ENCODE data around the gene WNT3. TPM values are rescaled to one million over a fixed set of nuclear protein-coding genes. Genes with fewer than 3 reads are reported as not detected.
A peak's percentile ranks its signal among the peaks of the same experiment; 100 is the strongest.
"Not testable (repeated sequence)": the region's sequence is repeated elsewhere in the genome, so short reads cannot be mapped to it uniquely, and the experiment has no call there.

WNT3 gene
- total and polyA plus RNA-seq, 8 donors = 1.7 to 3.0 (median 2.4) TPM

DNA sequence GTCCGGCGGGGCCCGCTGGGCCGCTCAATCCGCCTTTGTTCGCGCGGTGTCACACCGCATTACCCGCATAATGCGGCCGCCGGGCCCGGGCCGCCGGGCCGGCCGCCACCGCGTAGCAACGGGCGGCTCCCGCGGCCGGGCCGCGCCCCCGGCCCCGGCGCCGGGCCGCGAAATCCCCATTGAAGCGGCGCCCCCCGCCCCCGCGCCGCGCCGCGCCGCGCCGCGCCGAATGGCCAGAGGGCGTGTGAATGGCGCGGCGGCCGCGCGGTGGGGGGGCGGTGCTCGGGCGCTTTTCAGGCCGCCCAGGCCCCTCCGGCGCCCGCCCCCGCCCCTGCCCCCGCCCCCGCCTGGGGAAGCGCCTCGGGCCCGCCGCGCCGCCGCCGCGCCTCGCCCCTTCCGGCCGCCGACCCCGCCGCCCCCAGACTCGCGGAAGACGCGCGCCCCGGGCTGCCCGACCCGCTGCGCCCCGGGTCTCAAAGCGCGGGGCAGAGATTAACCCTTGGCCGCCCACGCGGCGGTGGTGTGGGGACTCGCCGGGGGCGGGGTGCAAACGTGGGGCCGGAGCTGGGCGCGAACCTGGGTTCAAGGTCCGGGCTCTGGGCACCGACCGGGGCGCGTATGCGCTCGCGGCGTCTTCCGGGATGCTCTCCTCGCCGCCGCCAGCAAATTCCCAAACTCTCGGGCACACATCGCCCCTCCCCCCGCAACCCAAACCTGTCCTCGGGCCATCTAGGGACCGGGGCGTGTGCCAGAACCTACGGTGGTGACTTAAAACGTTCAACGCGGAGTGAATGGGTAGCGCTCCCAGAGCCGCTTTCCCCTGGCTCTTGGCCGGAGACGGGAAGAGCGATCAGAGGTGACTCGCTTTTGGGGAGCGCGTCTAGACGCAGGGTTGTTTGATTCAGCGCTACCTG, 46.7 kb downstream of the WNT3 start:
- intact Hi-C loops (cut with DNase I) = no loop called here
- TF ChIP-seq, protein P1, sequence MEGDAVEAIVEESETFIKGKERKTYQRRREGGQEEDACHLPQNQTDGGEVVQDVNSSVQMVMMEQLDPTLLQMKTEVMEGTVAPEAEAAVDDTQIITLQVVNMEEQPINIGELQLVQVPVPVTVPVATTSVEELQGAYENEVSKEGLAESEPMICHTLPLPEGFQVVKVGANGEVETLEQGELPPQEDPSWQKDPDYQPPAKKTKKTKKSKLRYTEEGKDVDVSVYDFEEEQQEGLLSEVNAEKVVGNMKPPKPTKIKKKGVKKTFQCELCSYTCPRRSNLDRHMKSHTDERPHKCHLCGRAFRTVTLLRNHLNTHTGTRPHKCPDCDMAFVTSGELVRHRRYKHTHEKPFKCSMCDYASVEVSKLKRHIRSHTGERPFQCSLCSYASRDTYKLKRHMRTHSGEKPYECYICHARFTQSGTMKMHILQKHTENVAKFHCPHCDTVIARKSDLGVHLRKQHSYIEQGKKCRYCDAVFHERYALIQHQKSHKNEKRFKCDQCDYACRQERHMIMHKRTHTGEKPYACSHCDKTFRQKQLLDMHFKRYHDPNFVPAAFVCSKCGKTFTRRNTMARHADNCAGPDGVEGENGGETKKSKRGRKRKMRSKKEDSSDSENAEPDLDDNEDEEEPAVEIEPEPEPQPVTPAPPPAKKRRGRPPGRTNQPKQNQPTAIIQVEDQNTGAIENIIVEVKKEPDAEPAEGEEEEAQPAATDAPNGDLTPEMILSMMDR (IDR thresholded peaks at IDR 0.05) = no peak
- peak overlapping the region; percentile 31 to 51 for H3K4me3 ChIP-seq
- DNase-seq = peak in 2 of 4 donors; percentile 37 to 83
- H3K27me3 ChIP-seq = peaks cover 0 to 75% of the 10 kb centered on the region in 2 donors
- H3K4me1 ChIP-seq = peaks cover 0 to 28% of the 10 kb centered on the region in 2 donors
- peak overlapping the region in 1 of 2 donors; percentile 69 for H3K27ac ChIP-seq
- H3K36me3 ChIP-seq = no peaks in the 10 kb centered on the region
- no peaks in the 10 kb centered on the region for H3K9me3 ChIP-seq
- ATAC-seq = peak; percentile 45

DNA sequence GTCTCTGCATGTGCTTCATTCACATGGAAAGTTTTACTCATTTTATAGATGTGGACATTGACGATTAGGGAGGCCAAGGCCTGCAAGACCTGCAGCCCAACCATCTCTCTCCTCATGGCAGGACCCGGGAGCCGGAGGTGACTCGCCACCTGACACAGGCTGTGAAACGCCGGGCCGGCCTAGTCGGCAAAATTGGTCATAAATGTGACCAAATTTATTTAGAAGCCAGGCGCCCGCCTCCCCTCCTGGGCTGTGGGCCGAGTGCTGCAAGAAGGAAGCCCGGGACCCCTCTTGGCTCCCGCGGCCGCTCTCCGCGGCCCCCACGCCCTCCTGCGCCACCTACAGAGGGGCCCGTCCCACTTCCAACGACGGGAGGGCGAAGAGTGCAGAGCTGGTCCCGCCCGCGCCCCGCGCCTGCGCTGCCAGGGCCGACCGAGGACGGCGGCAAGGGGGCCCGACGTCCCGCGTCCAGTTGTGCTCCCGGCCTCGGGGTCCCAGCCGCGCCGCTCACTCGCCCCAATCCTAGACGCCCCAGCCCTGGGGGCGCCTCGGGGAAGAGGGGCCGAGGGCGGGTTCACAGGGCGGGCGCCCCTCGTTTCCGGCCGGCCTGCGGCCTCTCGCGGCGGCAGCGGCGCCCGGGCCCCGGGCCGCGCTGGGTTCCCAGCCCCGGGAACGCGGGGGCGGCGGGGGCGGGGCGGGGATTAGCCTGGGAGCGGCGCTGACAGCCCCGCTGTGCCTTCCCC, 47.5 kb downstream of the WNT3 start:
- H3K27me3 ChIP-seq = peaks cover 0 to 70% of the 10 kb centered on the region in 2 donors
- peaks cover 0 to 28% of the 10 kb centered on the region in 2 donors for H3K4me1 ChIP-seq
- TF ChIP-seq, protein P1 (IDR thresholded peaks at IDR 0.05) = no peak
- DNase-seq (peak in 2 of 4 donors; percentile 54 to 83), ATAC-seq (peak; percentile 70)
- H3K36me3 ChIP-seq = no peaks in the 10 kb centered on the region
- H3K27ac ChIP-seq = peak overlapping the region; percentile 13 to 69
- no peaks in the 10 kb centered on the region for H3K9me3 ChIP-seq
- intact Hi-C loops (cut with DNase I) = no loop called here
- H3K4me3 ChIP-seq = peak overlapping the region; percentile 24 to 45

DNA sequence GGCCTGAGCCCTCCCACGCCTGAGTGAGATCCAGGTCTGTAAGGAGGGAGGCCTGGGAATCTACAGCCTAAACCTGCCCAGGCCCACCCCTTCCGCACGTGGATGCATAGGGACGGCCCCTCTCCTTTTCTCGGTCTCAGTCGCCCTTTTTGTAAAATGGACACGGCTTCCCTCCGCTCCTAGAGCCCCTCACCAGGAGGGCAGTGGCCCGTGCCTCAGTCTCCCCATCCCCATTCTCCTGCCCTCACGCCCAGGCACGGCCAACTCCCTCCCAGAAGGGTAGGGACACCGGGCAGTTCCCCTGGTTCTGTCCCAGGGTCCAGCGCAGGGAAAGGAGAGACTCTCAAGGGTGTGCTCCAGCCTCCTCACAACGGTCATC, 48.1 kb downstream of the WNT3 start:
- ATAC-seq = peak; percentile 11
- TF ChIP-seq, protein P1 (IDR thresholded peaks at IDR 0.05) = no peak

DNA sequence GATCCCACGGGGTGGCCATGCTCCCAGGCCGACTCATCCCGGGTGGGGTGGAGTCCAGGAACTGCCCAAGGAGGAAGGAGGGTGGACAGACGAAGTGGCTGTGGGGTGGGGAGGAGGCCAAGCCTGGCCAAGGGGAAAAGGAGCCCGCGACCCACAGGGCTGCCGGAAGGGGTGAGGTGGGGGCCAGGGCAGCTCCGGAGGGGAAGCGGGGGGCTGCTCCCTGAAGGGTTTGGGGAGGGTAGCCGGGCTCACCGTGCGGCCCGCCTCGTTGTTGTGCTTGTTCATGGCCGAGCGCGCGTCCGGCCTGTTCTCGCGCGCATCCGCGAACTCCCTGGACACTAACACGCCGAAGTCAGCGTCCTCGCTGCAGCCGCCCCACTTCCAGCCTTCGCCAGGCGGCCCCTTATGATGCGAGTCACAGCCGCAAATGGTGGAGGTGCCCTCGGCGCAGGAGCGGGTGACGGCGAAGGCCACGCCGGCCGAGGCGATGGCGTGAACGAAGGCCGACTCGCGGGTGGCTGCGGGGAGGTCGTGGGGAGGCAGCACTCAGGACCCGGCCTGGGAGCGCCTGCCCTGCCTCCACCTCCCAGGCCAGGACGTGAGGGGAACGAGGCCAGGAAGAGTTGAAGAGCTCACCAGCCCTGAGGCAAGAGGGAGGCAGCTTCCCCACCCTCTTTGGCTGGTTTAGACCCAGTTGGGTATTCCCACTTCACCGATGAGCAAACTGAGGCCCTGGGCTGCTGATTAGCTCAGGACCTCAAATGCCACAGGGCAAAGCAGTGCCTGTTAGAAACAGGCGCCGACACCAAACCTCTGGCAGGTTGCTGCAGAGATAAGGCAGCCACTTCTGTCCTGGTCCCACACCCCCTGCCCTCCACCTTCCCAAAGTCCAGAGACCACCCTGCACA, 48.7 kb downstream of the WNT3 start:
- TF ChIP-seq, protein P1 (IDR thresholded peaks at IDR 0.05) = no peak
- intact Hi-C loops (cut with DNase I) = no loop called here
- Histone ChIP-seq H3K27ac (no peak overlapping the region), H3K27me3 (peaks cover 0 to 66% of the 10 kb centered on the region in 2 donors), H3K36me3 (no peaks in the 10 kb centered on the region), H3K4me3 (no peak overlapping the region), H3K9me3 (no peaks in the 10 kb centered on the region), H3K4me1 (peaks cover 0 to 35% of the 10 kb centered on the region in 2 donors)
- ATAC-seq (no peak), DNase-seq (peak in 1 of 4 donors; percentile 79)

More for the DNA sequence above, 48.1 kb downstream of the WNT3 start:
- Histone ChIP-seq H3K4me1 (peaks cover 0 to 31% of the 10 kb centered on the region in 2 donors), H3K36me3 (no peaks in the 10 kb centered on the region), H3K27me3 (peaks cover 0 to 70% of the 10 kb centered on the region in 2 donors), H3K4me3 (peak overlapping the region in 1 of 2 donors; percentile 45), H3K27ac (no peak overlapping the region), H3K9me3 (no peaks in the 10 kb centered on the region)
- intact Hi-C loops (cut with DNase I) = no loop called here
- peak in 1 of 4 donors; percentile 45 for DNase-seq

DNA sequence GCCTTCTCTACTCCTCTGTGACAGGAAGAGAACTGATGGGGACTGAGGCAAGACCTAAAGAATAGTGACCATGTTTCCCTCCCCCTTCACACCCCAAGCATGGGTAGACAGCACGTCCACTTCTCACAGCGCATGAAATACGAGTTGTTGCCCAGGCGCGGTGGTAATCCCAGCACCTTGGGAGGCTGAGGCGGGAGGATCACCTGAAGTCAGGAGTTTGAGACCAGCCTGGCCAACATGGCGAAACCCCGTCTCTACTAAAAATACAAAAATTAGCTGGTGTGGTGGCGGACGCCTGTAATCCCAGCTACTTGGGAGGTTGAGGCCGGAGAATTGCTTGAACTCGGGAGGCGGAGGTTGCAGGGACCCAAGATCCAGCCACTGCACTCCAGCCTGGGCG, 49.6 kb downstream of the WNT3 start:
- H3K4me1 ChIP-seq = peaks cover 0 to 35% of the 10 kb centered on the region in 2 donors

More for the DNA sequence above, 49.6 kb downstream of the WNT3 start:
- H3K9me3 ChIP-seq; intact Hi-C loops (cut with DNase I); ATAC-seq; H3K27ac ChIP-seq; H3K36me3 ChIP-seq; H3K4me3 ChIP-seq: not testable (repeated sequence)
- peaks cover 0 to 57% of the 10 kb centered on the region in 2 donors for H3K27me3 ChIP-seq
- peak in 1 of 4 donors; percentile 25 for DNase-seq
